Measurements from ENCODE around the gene TMEM178A. TPM values are rescaled to one million over a fixed set of nuclear protein-coding genes. Genes with fewer than 3 reads are reported as not detected.
"Not testable (repeated sequence)": the region's sequence is repeated elsewhere in the genome, so short reads cannot be mapped to it uniquely, and the experiment has no call there.

The TMEM178A gene
- total RNA-seq, 1 experiment from 2014 or later = 0.86 TPM

DNA sequence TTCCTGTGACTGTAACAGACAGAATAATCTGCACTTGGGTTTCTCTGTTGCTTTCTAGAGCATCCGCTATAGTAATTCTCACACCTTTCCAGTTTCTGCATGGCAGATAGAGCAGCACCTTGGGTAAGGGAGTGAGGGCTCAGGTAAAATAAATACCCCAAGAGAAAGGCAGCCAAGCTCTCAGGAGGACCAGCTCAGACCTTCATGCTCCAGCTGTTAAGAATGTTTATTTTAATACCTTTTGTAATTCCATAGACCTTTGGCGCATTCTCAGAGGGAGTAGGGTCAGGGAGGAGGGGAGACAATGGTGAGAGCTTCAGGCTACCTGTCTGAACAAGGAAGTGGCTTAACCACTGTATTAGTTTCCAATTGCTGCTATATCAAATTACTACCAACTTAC is 16.2 kb upstream of the TMEM178A start:
- no TSS peak for BruUV-seq (replicated peaks)
- H3K4me3 Mint-ChIP-seq (ENCODE audit: unreplicated experiment) = no peak overlapping the region
- TF ChIP-seq, protein P1, sequence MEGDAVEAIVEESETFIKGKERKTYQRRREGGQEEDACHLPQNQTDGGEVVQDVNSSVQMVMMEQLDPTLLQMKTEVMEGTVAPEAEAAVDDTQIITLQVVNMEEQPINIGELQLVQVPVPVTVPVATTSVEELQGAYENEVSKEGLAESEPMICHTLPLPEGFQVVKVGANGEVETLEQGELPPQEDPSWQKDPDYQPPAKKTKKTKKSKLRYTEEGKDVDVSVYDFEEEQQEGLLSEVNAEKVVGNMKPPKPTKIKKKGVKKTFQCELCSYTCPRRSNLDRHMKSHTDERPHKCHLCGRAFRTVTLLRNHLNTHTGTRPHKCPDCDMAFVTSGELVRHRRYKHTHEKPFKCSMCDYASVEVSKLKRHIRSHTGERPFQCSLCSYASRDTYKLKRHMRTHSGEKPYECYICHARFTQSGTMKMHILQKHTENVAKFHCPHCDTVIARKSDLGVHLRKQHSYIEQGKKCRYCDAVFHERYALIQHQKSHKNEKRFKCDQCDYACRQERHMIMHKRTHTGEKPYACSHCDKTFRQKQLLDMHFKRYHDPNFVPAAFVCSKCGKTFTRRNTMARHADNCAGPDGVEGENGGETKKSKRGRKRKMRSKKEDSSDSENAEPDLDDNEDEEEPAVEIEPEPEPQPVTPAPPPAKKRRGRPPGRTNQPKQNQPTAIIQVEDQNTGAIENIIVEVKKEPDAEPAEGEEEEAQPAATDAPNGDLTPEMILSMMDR (IDR thresholded peaks at IDR 0.05; ENCODE audit: unreplicated experiment) = no peak
- H3K36me3 Mint-ChIP-seq (ENCODE audit: insufficient read depth, unreplicated experiment) = no peaks in the 10 kb centered on the region
- CTCF ChIA-PET = no interaction called here
- no peaks in the 10 kb centered on the region for H3K4me1 Mint-ChIP-seq (ENCODE audit: insufficient read depth, unreplicated experiment)
- no peaks in the 10 kb centered on the region for H3K27me3 Mint-ChIP-seq (ENCODE audit: insufficient read depth, unreplicated experiment)
- DNase-seq (ENCODE audit: unreplicated experiment) = no peak
- POLR2A ChIA-PET = no interaction called here
- no peak overlapping the region for H3K27ac Mint-ChIP-seq (ENCODE audit: low read depth, unreplicated experiment)
- intact Hi-C loops (cut with micrococcal nuclease) = no loop called here
- H3K9me3 Mint-ChIP-seq (ENCODE audit: unreplicated experiment) = peaks cover 15% of the 10 kb centered on the region

DNA sequence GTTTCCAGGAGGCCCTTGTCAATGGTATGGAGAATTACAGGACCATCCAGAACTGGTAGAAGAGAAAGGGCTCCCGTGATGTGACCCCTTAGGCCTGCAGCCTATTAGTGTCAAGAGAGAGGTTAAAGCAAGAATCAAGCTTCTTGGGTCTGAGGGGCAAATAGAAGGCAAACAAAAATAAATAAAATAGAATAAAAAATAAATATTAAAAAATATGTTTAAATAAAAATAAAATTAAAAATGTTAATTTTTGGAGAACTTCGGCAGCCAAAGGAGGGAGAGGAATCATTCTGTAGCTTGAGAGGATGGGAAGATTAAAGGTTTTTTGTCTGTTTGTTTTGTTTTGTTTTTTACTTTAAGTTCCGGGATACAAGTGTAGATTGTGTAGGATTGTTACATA is 15.2 kb upstream of the TMEM178A start:
- peaks cover 15% of the 10 kb centered on the region for H3K9me3 Mint-ChIP-seq (ENCODE audit: unreplicated experiment)
- H3K4me1 Mint-ChIP-seq (ENCODE audit: insufficient read depth, unreplicated experiment) = no peaks in the 10 kb centered on the region
- ChIA-PET CTCF (no interaction called here), POLR2A (no interaction called here)
- no peak overlapping the region for H3K27ac Mint-ChIP-seq (ENCODE audit: low read depth, unreplicated experiment)
- intact Hi-C loops (cut with micrococcal nuclease) = no loop called here
- H3K27me3 Mint-ChIP-seq (ENCODE audit: insufficient read depth, unreplicated experiment) = no peaks in the 10 kb centered on the region
- no peaks in the 10 kb centered on the region for H3K36me3 Mint-ChIP-seq (ENCODE audit: insufficient read depth, unreplicated experiment)
- DNase-seq (ENCODE audit: unreplicated experiment) = no peak
- BruUV-seq (replicated peaks) = no TSS peak
- TF ChIP-seq, protein P1 (IDR thresholded peaks at IDR 0.05; ENCODE audit: unreplicated experiment) = no peak
- H3K4me3 Mint-ChIP-seq (ENCODE audit: unreplicated experiment) = no peak overlapping the region

DNA sequence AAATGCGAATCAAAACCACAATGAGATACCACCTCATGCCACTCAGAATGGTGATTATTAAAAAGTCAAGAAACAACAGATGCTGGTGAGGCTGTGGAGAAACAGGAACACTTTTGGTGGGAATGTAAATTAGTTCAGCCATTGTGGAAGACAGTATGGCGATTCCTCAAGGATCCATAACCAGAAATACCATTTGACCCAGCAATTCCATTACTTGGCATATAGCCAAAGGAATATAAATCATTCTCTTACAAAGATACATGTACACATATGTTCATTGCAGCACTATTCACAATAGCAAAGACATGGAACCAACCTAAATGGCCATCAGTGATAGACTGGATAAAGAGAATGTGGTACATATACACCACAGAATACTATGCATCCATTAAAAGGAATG is 9.5 kb upstream of the TMEM178A start:
- BruUV-seq (replicated peaks); H3K27me3 Mint-ChIP-seq (ENCODE audit: insufficient read depth, unreplicated experiment); POLR2A ChIA-PET; H3K36me3 Mint-ChIP-seq (ENCODE audit: insufficient read depth, unreplicated experiment); H3K4me1 Mint-ChIP-seq (ENCODE audit: insufficient read depth, unreplicated experiment); intact Hi-C loops (cut with micrococcal nuclease); DNase-seq (ENCODE audit: unreplicated experiment); H3K4me3 Mint-ChIP-seq (ENCODE audit: unreplicated experiment); CTCF ChIA-PET; H3K27ac Mint-ChIP-seq (ENCODE audit: low read depth, unreplicated experiment): not testable (repeated sequence)
- peaks cover 15% of the 10 kb centered on the region for H3K9me3 Mint-ChIP-seq (ENCODE audit: unreplicated experiment)

DNA sequence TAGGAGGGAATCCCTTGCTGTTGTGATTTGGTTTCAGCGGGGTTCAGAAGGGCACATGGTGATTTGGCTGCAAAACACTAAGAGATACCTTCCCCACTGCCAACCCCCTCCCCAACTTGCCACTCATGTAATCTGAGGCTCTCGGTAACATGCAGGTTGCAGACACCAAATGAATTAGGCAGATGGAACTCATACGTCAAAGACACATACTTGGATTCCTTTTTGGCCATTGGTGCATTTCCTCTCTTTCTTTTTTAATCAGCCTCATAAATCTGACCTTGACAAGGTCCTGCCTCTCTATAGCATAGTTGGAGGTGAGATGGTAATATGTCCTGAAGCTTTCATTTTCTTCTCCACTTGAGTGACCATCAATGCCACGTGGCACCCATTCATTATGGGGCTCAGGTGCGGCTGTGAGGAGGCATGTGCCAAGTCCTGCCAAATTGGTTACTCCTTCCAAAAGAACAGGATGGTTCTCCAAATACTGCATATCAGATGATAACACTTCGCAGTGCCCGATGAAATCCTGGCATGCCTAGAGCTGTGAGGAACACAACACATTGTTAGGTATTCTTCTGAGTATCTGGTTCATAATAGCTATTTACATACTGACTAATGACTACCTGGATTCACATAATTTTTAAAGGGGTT is 8.3 kb upstream of the TMEM178A start:
- no TSS peak for BruUV-seq (replicated peaks)
- ChIA-PET POLR2A (interaction anchor here (0.6 kb wide), 1 partner anchor 17 kb away, joined by 3 read pairs; no protein-coding TSS in a partner anchor), CTCF (no interaction called here)
- Mint-ChIP-seq H3K36me3 (ENCODE audit: insufficient read depth, unreplicated experiment) (no peaks in the 10 kb centered on the region), H3K4me1 (ENCODE audit: insufficient read depth, unreplicated experiment) (no peaks in the 10 kb centered on the region), H3K9me3 (ENCODE audit: unreplicated experiment) (peaks cover 15% of the 10 kb centered on the region), H3K4me3 (ENCODE audit: unreplicated experiment) (no peak overlapping the region), H3K27me3 (ENCODE audit: insufficient read depth, unreplicated experiment) (no peaks in the 10 kb centered on the region), H3K27ac (ENCODE audit: low read depth, unreplicated experiment) (no peak overlapping the region)
- DNase-seq (ENCODE audit: unreplicated experiment) = no peak
- intact Hi-C loops (cut with micrococcal nuclease) = no loop called here
- TF ChIP-seq, protein P1 (IDR thresholded peaks at IDR 0.05; ENCODE audit: unreplicated experiment) = no peak

DNA sequence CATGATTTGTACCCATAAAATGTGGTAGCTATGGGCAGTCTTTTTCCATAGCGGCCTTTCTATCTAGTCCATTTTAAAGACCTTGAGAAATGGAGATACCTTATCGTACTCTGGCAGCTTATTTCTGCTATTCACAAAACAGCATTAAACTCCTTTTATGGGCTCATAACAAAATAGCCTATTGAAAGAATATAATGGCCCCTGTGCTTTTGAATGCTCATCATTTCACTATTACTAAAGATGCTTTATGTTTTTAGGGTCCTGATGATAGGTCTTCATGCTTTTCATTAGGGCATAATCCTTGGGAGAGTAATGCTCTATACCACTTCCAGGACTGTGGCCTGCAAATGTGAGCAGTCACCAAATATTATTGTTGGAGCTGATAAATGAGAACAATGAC is 7.3 kb upstream of the TMEM178A start:
- no TSS peak for BruUV-seq (replicated peaks)
- no peak overlapping the region for H3K4me3 Mint-ChIP-seq (ENCODE audit: unreplicated experiment)
- intact Hi-C loops (cut with micrococcal nuclease) = no loop called here
- H3K4me1 Mint-ChIP-seq (ENCODE audit: insufficient read depth, unreplicated experiment) = no peaks in the 10 kb centered on the region
- no peaks in the 10 kb centered on the region for H3K36me3 Mint-ChIP-seq (ENCODE audit: insufficient read depth, unreplicated experiment)
- DNase-seq (ENCODE audit: unreplicated experiment) = no peak
- no peak overlapping the region for H3K27ac Mint-ChIP-seq (ENCODE audit: low read depth, unreplicated experiment)
- peaks cover 9% of the 10 kb centered on the region for H3K9me3 Mint-ChIP-seq (ENCODE audit: unreplicated experiment)
- TF ChIP-seq, protein P1 (IDR thresholded peaks at IDR 0.05; ENCODE audit: unreplicated experiment) = no peak
- no peaks in the 10 kb centered on the region for H3K27me3 Mint-ChIP-seq (ENCODE audit: insufficient read depth, unreplicated experiment)
- ChIA-PET CTCF (interaction anchor here (0.5 kb wide), 1 partner anchor 43 kb away, joined by 3 read pairs; no protein-coding TSS in a partner anchor), POLR2A (interaction anchor here (0.6 kb wide), 1 partner anchor 76 kb away, joined by 3 read pairs; no protein-coding TSS in a partner anchor)
